HG03097 (cell line): ENCODE data around the gene SND1.
A peak's percentile ranks its signal among the peaks of the same experiment; 100 is the strongest.
"Not testable (repeated sequence)": the region's sequence is repeated elsewhere in the genome, so short reads cannot be mapped to it uniquely, and the experiment has no call there.

Experiments used
- ATAC-seq: cut with Tn5 transposase; IDR thresholded peaks from one replicate; pipeline ENCODE4 v1.9.1; 2021; ENCODE audit not compliant: unreplicated experiment, low FRiP score

Gene SND1

GRCh38 chr7:127652333-127653248, 597 bp downstream of the SND1 start:
- ATAC-seq = no peak

- no peak for ATAC-seq
Observed at GRCh38 chr7:127653396-127653795, 1.4 kb downstream of the SND1 start.

- no peak for ATAC-seq
Observed at GRCh38 chr7:127654404-127655394, 2.7 kb downstream of the SND1 start.

- ATAC-seq = no peak
Observed at GRCh38 chr7:127655720-127656119, 3.7 kb downstream of the SND1 start.

GRCh38 chr7:127657500-127657899, 5.5 kb downstream of the SND1 start:
- no peak for ATAC-seq

- ATAC-seq = no peak
Observed at GRCh38 chr7:127658970-127659630, 7.1 kb downstream of the SND1 start.

- ATAC-seq = no peak
Observed at GRCh38 chr7:127665922-127666321, 13.9 kb downstream of the SND1 start.

GRCh38 chr7:127666602-127667001, 14.6 kb downstream of the SND1 start:
- no peak for ATAC-seq

- ATAC-seq = no peak
Observed at GRCh38 chr7:127667017-127667670, 15.2 kb downstream of the SND1 start.

- no peak for ATAC-seq
Observed at GRCh38 chr7:127667759-127668530, 16.0 kb downstream of the SND1 start.

GRCh38 chr7:127671341-127671740, 19.3 kb downstream of the SND1 start:
- ATAC-seq = no peak

GRCh38 chr7:127673902-127674301, 21.9 kb downstream of the SND1 start:
- ATAC-seq = no peak

GRCh38 chr7:127674361-127674760, 22.4 kb downstream of the SND1 start:
- ATAC-seq = no peak

GRCh38 chr7:127674923-127675322, 22.9 kb downstream of the SND1 start:
- not testable (repeated sequence) for ATAC-seq

GRCh38 chr7:127675721-127676120, 23.7 kb downstream of the SND1 start:
- no peak for ATAC-seq

GRCh38 chr7:127677433-127678230, 25.6 kb downstream of the SND1 start:
- ATAC-seq = no peak

- no peak for ATAC-seq
Observed at GRCh38 chr7:127678337-127678736, 26.3 kb downstream of the SND1 start.

- ATAC-seq = peak; percentile 82
Observed at GRCh38 chr7:127678947-127679346, 27.0 kb downstream of the SND1 start.

GRCh38 chr7:127680983-127681382, 29.0 kb downstream of the SND1 start:
- ATAC-seq = no peak
